PC-3 (cell line): ENCODE measurements around the gene TMEM125. TPM values are rescaled to one million over a fixed set of nuclear protein-coding genes. Genes with fewer than 3 reads are reported as not detected.
A peak's percentile ranks its signal among the peaks of the same experiment; 100 is the strongest.

Experiments used
- ATAC-seq: fragments of 200-7000 bp; cut with Tn5 transposase; 2 replicates; pipeline ENCODE4 v1.9.1; 2020; ENCODE audit warnings: mild to moderate bottlenecking, moderate library complexity
- BruUV-seq: library from RNA; stranded (reverse); fragments of 400-500 nt; replicated peaks from 2 replicates; lab custom pipeline; 2021; lab: Mats Ljungman, UMichigan
- CTCF ChIA-PET: fragments of 300-600 bp; sonication (Branson Sonifier 250); formaldehyde crosslinking; loops from one replicate; lab custom pipeline; 2022; ENCODE audit warnings: antibody characterized with exemption; lab: Charles Lee
- POLR2A ChIA-PET: fragments of 300-600 bp; sonication (Branson Sonifier 250); formaldehyde crosslinking; loops from one replicate; lab custom pipeline; 2022; ENCODE audit warnings: antibody characterized with exemption; ENCODE audit not compliant: unreplicated experiment; lab: Charles Lee
- DNase-seq: peaks from one replicate; pipeline ENCODE4 v3.0.0-alpha.2; 2015
- H2AFZ ChIP-seq: fragments of 300-600 bp; sonication (generic); 2 replicates; pipeline ENCODE4 v1.6.0; 2016; ENCODE audit warnings: antibody characterized with exemption, low read length
- H3F3A ChIP-seq: fragments of 300-600 bp; sonication (generic); one replicate; pipeline ENCODE4 v1.6.0; 2017; ENCODE audit warnings: antibody characterized with exemption, low read length, control low read depth, mild to moderate bottlenecking; ENCODE audit not compliant: unreplicated experiment
- H3K27ac ChIP-seq: fragments of 300-600 bp; sonication (generic); 2 replicates; pipeline ENCODE4 v1.5.1; 2016; ENCODE audit warnings: mild to moderate bottlenecking, low read length
- H3K27me3 ChIP-seq: fragments of 300-600 bp; sonication (generic); 2 replicates; pipeline ENCODE4 v1.6.1; 2016; ENCODE audit warnings: low read length, mixed read lengths
- H3K36me3 ChIP-seq: fragments of 300-600 bp; sonication (generic); 2 replicates; pipeline ENCODE4 v1.6.1; 2016; ENCODE audit warnings: low read depth, mixed run types, low read length, mixed read lengths
- H3K4me1 ChIP-seq: fragments of 300-600 bp; sonication (generic); 2 replicates; pipeline ENCODE4 v1.5.1; 2016; ENCODE audit warnings: low read length; ENCODE audit not compliant: insufficient read depth
- H3K4me2 ChIP-seq: fragments of 300-600 bp; sonication (generic); 2 replicates; pipeline ENCODE4 v1.6.0; 2016; ENCODE audit warnings: low read length
- H3K4me3 ChIP-seq: fragments of 300-600 bp; sonication (generic); 2 replicates; pipeline ENCODE4 v1.5.1; 2016; ENCODE audit warnings: mild to moderate bottlenecking, low read length, mixed read lengths
- H3K79me2 ChIP-seq: fragments of 300-600 bp; sonication (generic); 2 replicates; pipeline ENCODE4 v1.6.1; 2017; ENCODE audit warnings: low read length, mixed read lengths
- H3K9ac ChIP-seq: fragments of 300-600 bp; sonication (generic); 2 replicates; pipeline ENCODE4 v1.6.0; 2016; ENCODE audit warnings: mild to moderate bottlenecking, low read length
- H3K9me2 ChIP-seq: fragments of 300-600 bp; sonication (generic); replicated peaks from 2 replicates; pipeline ENCODE4 v1.6.1; 2016; ENCODE audit warnings: mixed run types, low read length, mixed read lengths
- H3K9me3 ChIP-seq: fragments of 300-600 bp; sonication (generic); 2 replicates; pipeline ENCODE4 v1.6.1; 2016; ENCODE audit warnings: low read length, mixed read lengths
- H4K20me1 ChIP-seq: fragments of 300-600 bp; sonication (generic); 2 replicates; pipeline ENCODE4 v1.6.1; 2016; ENCODE audit warnings: low read length, mixed read lengths
- EZH2 ChIP-seq: fragments of 300-600 bp; sonication (generic); IDR thresholded peaks from one replicate; pipeline ENCODE4 v1.6.1; 2017; ENCODE audit warnings: antibody characterized with exemption, mild to moderate bottlenecking, low read length; ENCODE audit not compliant: unreplicated experiment
- EZH2phosphoT487 ChIP-seq: fragments of 300-600 bp; sonication (generic); IDR thresholded peaks from 2 replicates; pipeline ENCODE4 v1.6.1; 2018; ENCODE audit warnings: mild to moderate bottlenecking, antibody characterized with exemption, low read length, borderline replicate concordance
- intact Hi-C: fragments of 100-400 bp; cut with micrococcal nuclease; formaldehyde crosslinking; loops from 2 replicates; pipeline ENCODE4 v1.9.0; 2023
- total RNA-seq: library from RNA; depleted of rRNA; stranded (reverse); fragments of >200 nt; gene quantifications from 2 replicates; pipeline ENCODE4 v1.2.3, GENCODE V29; 2014
- TF ChIP-seq, protein P1 (sequence below): fragments of 300-600 bp; sonication (generic); conservative IDR thresholded peaks from 2 replicates; pipeline ENCODE4 v1.5.1; 2017; ENCODE audit warnings: antibody characterized with exemption, low read depth, mild to moderate bottlenecking, low read length

TMEM125 gene
- total RNA-seq, 1 experiment from 2014 or later: 9.8 TPM

DNA sequence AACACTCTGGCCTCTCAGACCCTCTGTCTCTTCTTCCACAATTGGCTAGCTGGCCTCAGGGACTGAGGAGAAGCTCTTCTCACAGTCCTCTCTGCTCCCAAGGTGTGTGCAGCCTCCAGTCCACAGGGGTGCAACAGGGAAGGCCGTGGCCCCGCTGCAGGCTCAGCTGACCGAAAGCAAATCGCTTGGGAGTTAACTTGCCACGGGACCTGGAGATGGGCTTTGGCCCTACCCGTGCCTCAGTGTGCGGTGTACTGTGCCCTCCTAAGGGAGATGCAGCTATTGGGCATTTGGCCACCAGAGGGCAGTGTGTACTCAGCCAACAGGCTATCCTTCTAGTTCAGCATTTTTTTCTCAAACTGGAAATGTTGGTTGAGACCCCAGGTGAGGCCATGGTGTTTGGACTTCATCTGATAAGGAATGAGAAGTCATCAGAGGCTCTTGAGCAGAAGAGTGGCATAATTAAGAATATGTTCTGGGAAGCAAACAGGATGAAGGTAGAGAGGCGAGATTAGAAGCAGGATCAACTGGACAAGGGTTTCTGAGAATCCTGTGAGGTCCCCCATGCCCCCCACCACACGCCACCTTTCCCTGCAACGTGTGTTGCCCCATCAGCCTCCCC lies 42.5 kb upstream of the TMEM125 start:
- H3K36me3 ChIP-seq: no peaks in the 10 kb centered on the region
- H4K20me1 ChIP-seq: no peaks in the 10 kb centered on the region
- intact Hi-C loops: loop anchor here (1.0 to 5.0 kb wide), 4 partner anchors 156 to 300 kb away; no protein-coding TSS in a partner anchor
- ChIA-PET CTCF (interaction anchor here (0.5 to 1.9 kb wide), 7 partner anchors 20 to 228 kb away, joined by 3 to 23 read pairs (median 4); partner anchors contain the start of gene ELOVL1), POLR2A (no interaction called here)
- H3K9me3 ChIP-seq: no peaks in the 10 kb centered on the region
- no peaks in the 10 kb centered on the region for H3F3A ChIP-seq
- BruUV-seq: no TSS peak
- no peaks in the 10 kb centered on the region for H3K9me2 ChIP-seq
- no peaks in the 10 kb centered on the region for H3K27me3 ChIP-seq
- H3K9ac ChIP-seq: no peak overlapping the region
- ATAC-seq (peak; percentile 94), DNase-seq (peak; percentile 89)
- no peak overlapping the region for H3K27ac ChIP-seq
- 0 out of 2 replicates have a peak overlapping the region, but pooled peaks have one; percentile 35 for H3K4me2 ChIP-seq
- H3K4me1 ChIP-seq: peaks cover 6% of the 10 kb centered on the region
- no peaks in the 10 kb centered on the region for H3K79me2 ChIP-seq
- TF ChIP-seq EZH2phosphoT487: no peak
- TF ChIP-seq EZH2: no peak
- TF ChIP-seq, protein P1, sequence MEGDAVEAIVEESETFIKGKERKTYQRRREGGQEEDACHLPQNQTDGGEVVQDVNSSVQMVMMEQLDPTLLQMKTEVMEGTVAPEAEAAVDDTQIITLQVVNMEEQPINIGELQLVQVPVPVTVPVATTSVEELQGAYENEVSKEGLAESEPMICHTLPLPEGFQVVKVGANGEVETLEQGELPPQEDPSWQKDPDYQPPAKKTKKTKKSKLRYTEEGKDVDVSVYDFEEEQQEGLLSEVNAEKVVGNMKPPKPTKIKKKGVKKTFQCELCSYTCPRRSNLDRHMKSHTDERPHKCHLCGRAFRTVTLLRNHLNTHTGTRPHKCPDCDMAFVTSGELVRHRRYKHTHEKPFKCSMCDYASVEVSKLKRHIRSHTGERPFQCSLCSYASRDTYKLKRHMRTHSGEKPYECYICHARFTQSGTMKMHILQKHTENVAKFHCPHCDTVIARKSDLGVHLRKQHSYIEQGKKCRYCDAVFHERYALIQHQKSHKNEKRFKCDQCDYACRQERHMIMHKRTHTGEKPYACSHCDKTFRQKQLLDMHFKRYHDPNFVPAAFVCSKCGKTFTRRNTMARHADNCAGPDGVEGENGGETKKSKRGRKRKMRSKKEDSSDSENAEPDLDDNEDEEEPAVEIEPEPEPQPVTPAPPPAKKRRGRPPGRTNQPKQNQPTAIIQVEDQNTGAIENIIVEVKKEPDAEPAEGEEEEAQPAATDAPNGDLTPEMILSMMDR: peak; percentile 96
- H2AFZ ChIP-seq: peak overlapping the region; percentile 61; the same call in 1 of the 2 replicates
- H3K4me3 ChIP-seq: no peak overlapping the region

DNA sequence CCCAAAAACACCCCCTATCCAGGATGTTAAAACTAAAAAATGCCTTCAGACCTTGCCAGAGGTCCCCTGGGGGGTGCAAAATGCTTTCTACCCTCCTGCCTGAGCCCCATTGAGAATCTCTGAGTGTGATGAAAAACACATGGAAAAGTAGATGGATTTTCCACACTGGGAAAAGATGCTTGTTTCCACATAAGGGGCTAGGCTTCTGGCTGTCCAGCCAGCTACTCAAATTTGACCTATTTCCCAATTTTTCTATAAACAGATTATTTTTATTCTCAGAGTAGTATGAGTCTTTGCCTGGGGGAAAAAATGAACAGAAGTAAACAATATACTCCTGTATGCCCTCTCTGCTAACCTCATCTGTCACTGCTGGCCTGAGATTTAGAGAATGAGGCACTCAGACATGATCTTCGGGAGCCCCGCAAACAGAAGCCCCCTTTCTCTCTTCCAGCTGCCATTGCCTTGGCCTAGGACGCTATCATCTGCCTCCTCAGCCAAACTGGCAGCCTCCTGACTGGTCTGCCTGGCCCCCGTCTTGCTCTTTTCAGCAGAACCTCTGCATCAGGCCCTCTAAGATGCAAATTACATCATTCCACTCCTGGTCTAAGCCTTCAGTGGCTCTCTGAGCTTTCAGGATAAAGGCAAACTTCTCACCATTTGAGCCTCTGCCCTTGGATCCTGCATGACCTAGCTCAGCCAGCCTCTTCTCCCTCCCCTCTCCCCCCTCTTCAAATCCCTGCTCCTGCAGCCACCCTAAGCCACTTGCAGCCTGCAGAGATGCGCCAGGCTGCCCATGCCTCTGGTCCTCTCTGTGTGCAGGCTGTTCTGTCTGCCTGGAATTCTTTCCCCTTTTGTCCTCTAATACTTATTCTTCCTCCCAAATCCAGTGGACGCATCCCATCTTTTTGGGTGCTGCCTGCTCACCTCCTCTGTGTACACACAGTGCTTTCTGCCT lies 39.7 kb upstream of the TMEM125 start:
- CTCF ChIA-PET: interaction anchor here (1.1 kb wide), 1 partner anchor 184 kb away, joined by 3 read pairs; no protein-coding TSS in a partner anchor
- POLR2A ChIA-PET: no interaction called here

More for the DNA sequence above, 39.7 kb upstream of the TMEM125 start:
- intact Hi-C loops: loop anchor here (5.0 kb wide), 2 partner anchors 167 to 297 kb away; no protein-coding TSS in a partner anchor
- Histone ChIP-seq H3K9me2 (no peaks in the 10 kb centered on the region), H3K4me3 (no peak overlapping the region), H3F3A (no peaks in the 10 kb centered on the region), H3K9me3 (no peaks in the 10 kb centered on the region), H3K4me1 (peaks cover 12% of the 10 kb centered on the region), H3K4me2 (no peak overlapping the region), H3K27ac (no peak overlapping the region), H2AFZ (no peak overlapping the region), H3K9ac (no peak overlapping the region), H3K79me2 (no peaks in the 10 kb centered on the region), H4K20me1 (no peaks in the 10 kb centered on the region), H3K36me3 (no peaks in the 10 kb centered on the region), H3K27me3 (no peaks in the 10 kb centered on the region)
- ATAC-seq: no peak
- TF ChIP-seq, protein P1: no peak
- no peak for TF ChIP-seq EZH2
- no peak for TF ChIP-seq EZH2phosphoT487
- no peak for DNase-seq
- no TSS peak for BruUV-seq
